Activated CD8-positive, alpha-beta T cell treated with anti-CD3 and anti-CD28 coated beads for 36 hours (primary cell): ENCODE measurements around the gene DLGAP1. TPM values are rescaled to one million over a fixed set of nuclear protein-coding genes. Genes with fewer than 3 reads are reported as not detected.

Experiments
- ATAC-seq: fragments of 200-7000 bp; cut with Tn5 transposase; one replicate; pipeline ENCODE4 v1.10.0; 2021; ENCODE audit warnings: mild to moderate bottlenecking, moderate library complexity
- CTCF ChIA-PET: fragments of 350-600 bp; sonication (Branson Sonifier 250); formaldehyde crosslinking; loops from one replicate; lab custom pipeline; 2021; ENCODE audit warnings: antibody characterized with exemption; lab: Charles Lee
- POLR2A ChIA-PET: fragments of 350-600 bp; sonication (Branson Sonifier 250); formaldehyde crosslinking; loops from one replicate; lab custom pipeline; 2021; ENCODE audit warnings: antibody characterized with exemption; lab: Charles Lee
- DNase-seq: peaks from one replicate; pipeline ENCODE4 v3.0.0-alpha.2; 2020
- H3K27ac Mint-ChIP-seq: one replicate; pipeline ENCODE4 v1.8.0; 2021; ENCODE audit warnings: mild to moderate bottlenecking, mixed read lengths
- H3K27me3 Mint-ChIP-seq: one replicate; pipeline ENCODE4 v1.8.0; 2021; ENCODE audit warnings: mixed read lengths
- H3K36me3 Mint-ChIP-seq: one replicate; pipeline ENCODE4 v1.8.0; 2021; ENCODE audit warnings: low read depth, mixed read lengths
- H3K4me1 Mint-ChIP-seq: one replicate; pipeline ENCODE4 v1.8.0; 2021; ENCODE audit warnings: low read depth, mixed read lengths
- H3K4me3 Mint-ChIP-seq: one replicate; pipeline ENCODE4 v1.8.0; 2021; ENCODE audit warnings: mild to moderate bottlenecking, moderate library complexity, mixed read lengths
- H3K9me3 Mint-ChIP-seq: one replicate; pipeline ENCODE4 v1.8.0; 2021; ENCODE audit warnings: mixed read lengths
- CTCF ChIP-seq: fragments of 200-600 bp; IDR thresholded peaks from one replicate; pipeline ENCODE4 v1.8.0; 2022; ENCODE audit warnings: antibody characterized with exemption, mild to moderate bottlenecking
- intact Hi-C: fragments of 100-400 bp; cut with micrococcal nuclease; formaldehyde crosslinking; loops from one replicate; pipeline ENCODE4 v1.10.0; 2022
- total RNA-seq, 2 experiments: library from RNA; stranded (reverse); gene quantifications; one replicate each; pipeline ENCODE4 v1.2.3, GENCODE V29; 2021

DLGAP1 gene
- total RNA-seq, 2 experiments from 2014 or later = not detected

GRCh38 chr18:3966642-3967358 lies 488.3 kb downstream of the DLGAP1 start:
- ChIA-PET CTCF (interaction anchor here (1.4 kb wide), 1 partner anchor 28 kb away, joined by 8 read pairs; no protein-coding TSS in a partner anchor), POLR2A (no interaction called here)
- Mint-ChIP-seq H3K4me3 (no peak overlapping the region), H3K36me3 (no peaks in the 10 kb centered on the region), H3K27me3 (peaks cover 3% of the 10 kb centered on the region), H3K4me1 (no peaks in the 10 kb centered on the region), H3K27ac (no peak overlapping the region), H3K9me3 (no peaks in the 10 kb centered on the region)
- intact Hi-C loops = no loop called here
- DNase-seq = no peak
- no peak for TF ChIP-seq CTCF
- no peak for ATAC-seq

- H3K4me1 Mint-ChIP-seq = no peaks in the 10 kb centered on the region
- no peak for DNase-seq
- intact Hi-C loops = no loop called here
- ChIA-PET POLR2A (no interaction called here), CTCF (no interaction called here)
- no peak overlapping the region for H3K4me3 Mint-ChIP-seq
- no peaks in the 10 kb centered on the region for H3K36me3 Mint-ChIP-seq
- no peak overlapping the region for H3K27ac Mint-ChIP-seq
- peaks cover 4% of the 10 kb centered on the region for H3K27me3 Mint-ChIP-seq
- no peak for ATAC-seq
- TF ChIP-seq CTCF = no peak
- no peaks in the 10 kb centered on the region for H3K9me3 Mint-ChIP-seq
These were observed 488.9 kb downstream of the DLGAP1 start for GRCh38 chr18:3966246-3966641.

GRCh38 chr18:3960977-3961376 lies 494.1 kb downstream of the DLGAP1 start:
- peaks cover 4% of the 10 kb centered on the region for H3K27me3 Mint-ChIP-seq
- DNase-seq (no peak), ATAC-seq (no peak)
- POLR2A ChIA-PET = no interaction called here
- no peak overlapping the region for H3K27ac Mint-ChIP-seq
- CTCF ChIA-PET = no interaction called here
- intact Hi-C loops = no loop called here
- TF ChIP-seq CTCF = no peak
- H3K4me1 Mint-ChIP-seq = no peaks in the 10 kb centered on the region
- no peaks in the 10 kb centered on the region for H3K9me3 Mint-ChIP-seq
- H3K4me3 Mint-ChIP-seq = no peak overlapping the region
- H3K36me3 Mint-ChIP-seq = no peaks in the 10 kb centered on the region

GRCh38 chr18:3960142-3960541 lies 495.0 kb downstream of the DLGAP1 start:
- ChIA-PET POLR2A (no interaction called here), CTCF (no interaction called here)
- no peak for TF ChIP-seq CTCF
- Mint-ChIP-seq H3K4me3 (no peak overlapping the region), H3K36me3 (no peaks in the 10 kb centered on the region), H3K4me1 (no peaks in the 10 kb centered on the region), H3K9me3 (no peaks in the 10 kb centered on the region), H3K27me3 (peaks cover 4% of the 10 kb centered on the region), H3K27ac (no peak overlapping the region)
- DNase-seq (no peak), ATAC-seq (no peak)
- intact Hi-C loops = no loop called here

- Mint-ChIP-seq H3K27ac (no peak overlapping the region), H3K27me3 (peaks cover 7% of the 10 kb centered on the region), H3K36me3 (no peaks in the 10 kb centered on the region), H3K4me3 (no peak overlapping the region), H3K9me3 (no peaks in the 10 kb centered on the region), H3K4me1 (no peaks in the 10 kb centered on the region)
- intact Hi-C loops = no loop called here
- no peak for TF ChIP-seq CTCF
- no peak for DNase-seq
- POLR2A ChIA-PET = no interaction called here
- no peak for ATAC-seq
- CTCF ChIA-PET = interaction anchor here (1.8 kb wide), 1 partner anchor 181 kb away, joined by 5 read pairs; no protein-coding TSS in a partner anchor
These were observed 503.1 kb downstream of the DLGAP1 start for GRCh38 chr18:3952031-3952430.
